AG08396 (cell line): Measurements from ENCODE around the gene AHNAK.
"Not testable (repeated sequence)": the region's sequence is repeated elsewhere in the genome, so short reads cannot be mapped to it uniquely, and the experiment has no call there.

Experiments
- DNase-seq: peaks from one replicate; pipeline ENCODE4 v3.0.0; 2012; ENCODE audit warnings: low spot score, mixed read lengths

The AHNAK gene

DNA sequence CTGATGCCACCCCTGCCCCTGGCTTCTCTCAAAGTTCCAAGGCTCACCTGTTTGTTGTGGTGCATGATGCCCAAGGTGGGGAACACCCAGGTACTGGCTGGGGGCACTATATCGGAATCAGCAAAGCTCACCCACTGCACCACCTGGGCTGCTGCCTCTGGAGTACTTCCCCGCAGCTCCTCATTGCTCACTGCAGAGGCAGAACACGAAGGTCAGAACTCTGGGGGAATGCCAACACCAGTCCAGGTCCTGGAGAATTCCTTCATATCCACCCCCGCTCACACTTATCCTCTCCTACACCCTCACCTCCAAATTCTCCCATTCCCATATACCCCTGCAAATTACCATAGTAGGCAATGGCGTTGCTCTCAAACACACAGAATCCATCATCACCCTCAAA is 24.9 kb upstream of the AHNAK start:
- not testable (repeated sequence) for DNase-seq

DNA sequence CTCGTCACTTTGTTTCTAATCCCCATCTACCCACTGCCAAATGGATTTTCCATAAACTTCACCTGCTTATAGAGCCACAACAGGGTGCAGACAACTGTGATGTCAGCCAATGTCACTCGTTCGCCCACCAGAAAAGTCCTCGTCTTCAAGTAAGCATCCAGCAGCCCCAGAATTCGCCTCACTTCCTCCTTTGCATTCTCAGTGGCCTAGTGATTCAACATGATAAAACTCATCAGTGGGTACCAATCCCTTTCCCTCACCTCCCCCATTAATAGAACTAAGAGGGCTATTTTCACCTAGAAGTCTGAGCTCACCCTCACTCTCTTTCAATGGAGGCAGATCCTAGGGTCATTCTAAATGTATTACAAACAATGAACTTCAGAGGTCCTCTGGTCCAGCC is 24.3 kb upstream of the AHNAK start:
- not testable (repeated sequence) for DNase-seq

DNA sequence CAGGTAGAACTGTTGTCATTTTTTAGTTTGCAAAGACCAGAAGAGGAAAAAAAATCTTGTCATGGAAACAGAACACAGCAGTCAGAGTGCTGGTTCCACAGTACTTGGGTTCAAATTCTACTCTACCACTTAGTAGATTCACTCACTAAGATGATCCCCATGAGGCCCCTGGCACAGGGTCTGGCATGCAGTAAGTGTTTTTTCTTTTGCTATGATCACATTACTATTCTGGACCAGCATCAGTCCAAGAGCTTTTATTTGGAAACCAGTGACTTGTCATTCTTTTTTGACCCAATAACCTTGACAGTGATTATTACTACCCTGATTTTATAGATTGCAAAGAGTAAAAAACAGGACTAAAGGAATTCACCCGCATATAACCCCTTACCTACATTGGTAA is 23.0 kb upstream of the AHNAK start:
- no peak for DNase-seq

DNA sequence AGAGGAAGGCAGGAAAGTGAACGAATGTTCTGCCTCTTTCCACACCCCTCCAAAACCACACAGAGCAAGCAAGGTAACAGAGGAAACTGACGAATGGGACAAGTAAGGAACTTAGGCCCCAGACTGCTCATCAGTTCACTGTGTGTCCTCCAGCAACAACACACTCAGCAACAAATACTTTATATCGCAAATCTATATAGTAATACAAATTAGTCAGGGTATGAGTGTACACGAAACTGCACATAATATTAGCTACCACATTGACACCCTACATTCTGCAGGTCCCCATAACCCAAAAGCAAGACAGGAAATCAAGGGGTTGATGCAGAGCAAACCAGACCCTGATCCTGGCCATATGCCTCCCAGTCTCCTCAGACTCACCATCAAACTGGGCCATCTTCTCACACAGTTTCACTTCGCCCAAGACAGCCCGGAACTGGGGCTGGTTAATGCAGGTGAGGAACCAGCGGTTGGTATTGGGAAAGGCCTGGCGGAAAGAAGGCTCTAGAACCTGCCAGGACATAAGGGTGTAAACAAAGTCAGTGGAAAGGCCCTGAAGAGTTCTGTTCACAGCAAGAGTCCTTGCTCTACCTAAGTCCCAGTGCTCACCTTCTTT is 20.5 kb upstream of the AHNAK start:
- DNase-seq = no peak

DNA sequence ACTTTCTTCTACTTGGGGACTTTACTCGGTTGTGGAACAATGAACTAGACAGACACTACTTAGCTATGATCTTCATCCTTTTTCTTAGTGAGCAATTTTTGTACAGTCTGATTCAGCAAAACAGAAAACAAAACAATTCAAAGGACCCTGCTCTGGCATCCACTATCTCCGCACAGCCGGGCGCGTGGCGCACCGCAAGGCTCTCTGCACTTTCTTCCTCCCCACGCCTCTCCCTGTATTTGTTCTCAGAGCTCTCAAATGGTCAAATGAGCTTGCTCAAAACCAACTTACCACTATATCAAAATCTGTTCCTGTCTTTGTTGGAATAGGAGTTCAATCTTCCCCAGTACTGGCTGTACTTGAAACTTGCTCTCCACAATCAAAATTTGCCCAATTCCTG is 19.6 kb upstream of the AHNAK start:
- no peak for DNase-seq

DNA sequence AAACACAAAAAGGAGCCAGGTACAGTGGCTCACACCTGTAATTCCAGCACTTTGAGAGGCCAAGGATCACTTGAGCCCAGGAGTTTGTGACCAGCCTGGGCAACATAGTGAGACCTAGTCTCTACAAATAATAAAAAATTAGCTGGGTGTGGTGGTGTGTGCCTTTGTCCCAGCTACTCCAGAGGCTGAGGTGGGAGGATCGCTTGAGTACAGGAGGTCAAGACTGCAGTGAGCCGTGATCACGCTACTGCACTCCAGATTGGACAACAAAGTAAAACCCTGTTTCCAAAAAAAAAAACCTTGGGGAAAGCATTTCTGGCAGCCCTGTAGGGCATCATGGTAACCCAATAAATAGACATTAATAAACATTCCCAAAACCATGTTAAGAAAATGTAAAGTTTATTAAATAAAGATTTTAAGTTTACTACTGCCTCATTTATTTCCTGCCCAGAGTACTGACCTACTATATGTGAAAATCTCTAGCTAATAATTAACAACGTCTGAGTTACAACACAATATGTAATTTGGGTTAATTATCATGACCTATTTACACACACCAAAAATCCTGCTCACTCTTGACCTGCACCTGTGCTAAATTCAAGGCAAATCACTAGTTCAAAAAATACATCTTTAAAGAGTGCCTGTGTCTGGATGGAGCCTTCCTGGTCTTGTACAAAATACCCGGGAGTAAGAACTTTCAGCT is 18.6 kb upstream of the AHNAK start:
- no peak for DNase-seq

DNA sequence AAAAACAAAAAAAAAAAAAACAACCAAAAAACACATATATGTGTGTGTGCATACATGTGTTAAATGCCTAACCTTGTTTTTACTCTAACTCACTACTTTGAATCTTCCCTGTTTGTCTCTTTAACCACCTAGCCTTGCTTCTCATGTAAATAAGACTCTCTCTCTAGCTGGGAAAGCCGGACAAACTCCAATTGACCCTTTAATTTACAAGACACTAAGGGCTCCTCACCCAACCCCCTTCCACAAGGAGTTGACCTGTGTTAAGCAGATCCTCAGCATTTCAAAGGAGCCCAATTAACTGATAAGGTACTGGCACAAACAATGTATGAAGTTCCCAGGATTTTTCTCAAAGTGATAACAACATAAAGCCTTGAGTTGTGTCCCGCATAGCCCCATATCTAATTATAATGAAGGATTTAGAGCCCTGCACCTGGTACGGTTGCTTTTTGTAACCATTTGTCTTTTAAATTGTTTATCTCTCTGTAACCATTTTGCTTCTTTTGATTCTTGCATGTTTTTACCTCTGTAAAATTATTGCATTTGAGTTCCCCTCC is 15.1 kb upstream of the AHNAK start:
- not testable (repeated sequence) for DNase-seq

DNA sequence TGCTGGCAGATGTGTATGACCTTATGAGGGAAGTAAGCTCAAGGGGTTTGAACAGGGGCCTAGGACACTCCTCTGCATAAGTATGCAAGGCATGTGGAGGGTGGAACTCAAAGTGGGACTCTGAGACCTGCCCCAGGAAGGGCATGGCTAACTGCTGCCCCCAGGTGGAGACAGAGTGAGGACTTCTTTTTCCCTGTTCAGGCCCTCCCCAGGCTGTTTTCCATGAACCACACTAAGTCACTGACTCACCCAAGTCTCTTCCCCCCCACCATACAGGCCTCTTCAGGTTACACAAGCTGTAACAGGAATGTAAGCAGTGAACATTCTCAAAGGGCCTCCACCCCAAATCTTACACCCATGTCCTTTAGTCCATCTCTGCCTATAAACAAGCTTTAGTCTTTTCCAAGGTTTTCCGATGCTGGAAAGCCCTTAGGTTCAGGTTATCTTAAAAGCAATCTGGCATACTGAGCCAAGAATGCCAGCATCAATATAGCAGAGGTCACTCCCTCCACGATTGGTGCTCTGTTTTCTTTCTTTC is 14.0 kb upstream of the AHNAK start:
- DNase-seq = peak; percentile 84

DNA sequence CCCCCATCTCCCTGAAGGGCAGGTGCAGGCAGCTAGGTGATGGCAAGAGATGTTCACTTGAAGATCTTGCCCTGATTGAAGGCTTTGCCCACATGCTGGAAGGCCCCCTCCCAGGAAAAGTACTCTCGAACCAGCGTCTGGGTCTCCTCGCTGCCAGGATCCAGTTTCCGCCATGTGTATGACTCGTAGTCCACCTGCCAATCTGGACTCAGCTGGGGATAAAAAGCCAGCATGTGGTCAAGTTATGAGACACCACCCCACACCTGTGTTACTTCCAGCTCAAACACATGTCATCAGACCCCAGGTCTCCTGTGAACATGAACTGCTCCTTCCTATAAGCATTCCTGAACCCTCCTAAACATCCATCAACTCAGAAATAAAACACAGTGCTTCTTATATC is 13.0 kb upstream of the AHNAK start:
- DNase-seq = not testable (repeated sequence)

DNA sequence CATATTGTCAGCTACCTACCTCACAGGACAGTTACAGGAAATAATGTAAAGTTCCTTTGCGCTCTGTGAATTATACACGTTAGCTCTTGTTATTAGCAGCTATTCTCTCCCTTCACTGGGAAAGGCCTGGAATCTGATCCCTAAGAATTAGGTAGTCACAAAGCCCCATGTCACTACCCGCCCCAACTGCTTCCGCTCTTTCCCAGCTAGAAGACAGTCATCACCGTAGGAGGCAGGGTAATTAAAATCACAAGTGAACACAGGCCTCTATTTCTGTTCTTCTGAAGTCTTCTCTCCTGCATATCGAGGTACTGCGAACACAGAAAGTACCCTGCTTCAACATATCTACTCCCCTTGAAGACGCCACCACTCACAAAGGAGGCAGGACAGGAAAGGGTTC is 12.6 kb upstream of the AHNAK start:
- no peak for DNase-seq

DNA sequence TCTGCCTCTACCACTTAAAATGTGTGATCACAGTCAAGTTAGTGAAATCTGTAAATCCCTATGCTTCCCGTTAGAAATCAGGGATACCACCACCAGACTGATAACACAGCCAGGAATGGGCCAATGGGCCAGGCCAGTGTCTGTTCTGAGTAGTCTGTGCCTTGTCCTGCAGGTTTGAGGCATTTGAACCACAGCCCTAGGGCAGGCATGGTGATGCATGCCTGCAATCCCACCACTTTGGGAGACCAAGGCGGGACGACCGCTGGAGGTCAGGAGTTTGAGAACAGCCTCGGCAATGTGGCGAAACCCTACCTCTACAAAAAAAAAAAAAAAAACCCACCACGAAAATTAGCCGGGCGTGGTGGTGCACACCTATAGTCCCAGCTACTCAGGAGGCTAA is 12.1 kb upstream of the AHNAK start:
- DNase-seq = no peak

DNA sequence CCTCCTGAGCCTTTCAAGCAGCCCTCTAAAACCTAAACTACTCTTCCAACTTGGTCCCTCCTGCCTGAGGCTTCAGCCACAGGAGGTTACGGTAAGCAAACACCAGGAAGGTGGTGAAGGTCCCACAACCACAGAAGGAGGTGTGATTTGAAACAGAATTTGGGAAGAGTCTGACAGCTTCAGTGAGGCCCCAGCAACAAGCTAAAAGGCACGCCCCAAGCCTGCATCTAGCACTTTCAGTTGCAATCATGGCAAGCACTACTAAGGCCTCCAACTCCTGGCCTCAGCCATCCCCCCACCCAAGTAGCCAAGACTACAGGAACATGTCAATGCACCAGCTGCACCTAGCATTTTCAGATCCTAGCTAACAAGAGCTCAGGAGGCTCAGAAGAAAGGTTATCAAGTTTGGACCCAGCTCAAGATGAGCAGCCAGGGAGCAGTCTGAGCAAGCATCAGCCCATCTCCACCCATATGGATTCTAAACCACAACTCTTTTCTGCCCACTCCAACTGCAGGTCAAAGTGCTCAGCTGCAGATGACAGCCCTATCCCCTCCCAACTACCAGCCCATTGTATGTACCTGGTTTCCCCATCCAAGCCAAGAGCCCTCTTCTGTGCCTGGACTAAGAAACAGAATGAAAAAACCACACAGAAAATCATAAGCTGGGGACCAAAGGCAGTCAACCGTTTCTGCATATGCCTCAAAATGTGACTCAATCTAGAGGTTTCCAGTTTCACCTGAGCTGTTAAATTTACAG is 10.4 kb upstream of the AHNAK start:
- no peak for DNase-seq

DNA sequence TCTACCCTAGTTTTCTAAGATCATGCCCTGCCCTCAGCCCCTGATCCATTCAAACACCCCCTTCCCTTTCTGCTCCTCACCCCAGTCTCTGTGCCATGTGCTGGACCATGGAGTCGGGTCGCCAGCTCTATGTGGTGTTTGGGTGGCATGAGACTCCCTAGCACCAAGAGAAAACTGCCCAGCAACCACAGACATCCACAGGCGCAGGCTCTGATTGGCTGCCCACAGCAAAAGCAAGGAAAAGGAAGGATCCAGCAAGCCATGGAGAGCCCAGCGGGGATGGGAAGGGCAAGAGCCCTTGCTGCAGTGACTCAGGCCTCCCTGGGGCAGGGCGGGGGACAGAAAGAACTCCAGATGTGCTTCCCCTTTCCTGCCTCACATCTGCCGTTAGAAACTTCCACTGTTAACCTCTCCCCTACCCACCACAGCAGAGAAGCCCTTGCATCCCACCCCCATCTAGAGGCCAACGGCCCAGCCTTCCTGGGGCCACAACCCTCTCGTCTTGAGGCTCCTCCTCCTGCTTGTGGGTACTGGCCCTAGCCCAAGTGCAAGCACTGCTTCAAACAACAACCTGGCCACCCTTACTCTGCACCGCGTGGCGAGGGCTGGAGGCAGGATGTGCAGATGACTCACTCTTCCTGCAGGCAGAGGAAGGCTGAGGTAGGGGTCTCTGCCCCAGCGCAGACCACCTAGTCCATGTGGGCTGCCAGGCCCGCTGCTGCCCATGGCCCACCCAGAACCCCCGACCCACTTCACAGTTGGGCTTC is 9.7 kb upstream of the AHNAK start:
- peak; percentile 95 for DNase-seq

DNA sequence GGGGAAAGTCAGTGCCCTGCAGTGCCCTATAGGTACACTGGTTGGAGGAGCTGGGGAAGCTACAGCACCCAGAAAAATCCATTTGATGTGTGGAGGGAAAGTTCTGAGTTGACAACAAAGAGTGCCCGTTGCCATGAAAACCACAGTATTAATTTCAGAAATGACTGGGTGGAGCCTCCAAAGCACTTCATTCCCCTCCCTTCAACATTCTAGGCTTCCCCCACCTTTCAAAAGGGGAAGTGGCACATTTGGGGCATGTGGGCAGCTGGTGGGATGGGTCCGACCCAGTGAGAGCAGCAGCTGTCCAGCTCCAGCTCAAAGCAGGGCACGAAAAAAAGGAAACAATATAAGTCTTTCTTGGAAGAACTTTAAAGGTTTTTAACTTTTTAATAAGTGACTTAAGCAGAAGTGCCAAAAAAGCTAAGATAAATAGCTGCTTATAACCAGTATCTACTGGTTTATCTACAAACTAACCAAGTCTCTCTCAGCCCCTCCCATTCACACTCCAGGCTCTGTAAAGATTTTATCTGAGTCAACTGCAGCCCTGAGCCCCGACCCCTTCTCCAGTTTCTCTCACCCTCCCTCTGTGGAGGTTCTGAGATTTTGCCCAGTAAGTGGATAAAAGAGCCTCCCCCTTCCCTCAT is 9.0 kb upstream of the AHNAK start:
- no peak for DNase-seq

DNA sequence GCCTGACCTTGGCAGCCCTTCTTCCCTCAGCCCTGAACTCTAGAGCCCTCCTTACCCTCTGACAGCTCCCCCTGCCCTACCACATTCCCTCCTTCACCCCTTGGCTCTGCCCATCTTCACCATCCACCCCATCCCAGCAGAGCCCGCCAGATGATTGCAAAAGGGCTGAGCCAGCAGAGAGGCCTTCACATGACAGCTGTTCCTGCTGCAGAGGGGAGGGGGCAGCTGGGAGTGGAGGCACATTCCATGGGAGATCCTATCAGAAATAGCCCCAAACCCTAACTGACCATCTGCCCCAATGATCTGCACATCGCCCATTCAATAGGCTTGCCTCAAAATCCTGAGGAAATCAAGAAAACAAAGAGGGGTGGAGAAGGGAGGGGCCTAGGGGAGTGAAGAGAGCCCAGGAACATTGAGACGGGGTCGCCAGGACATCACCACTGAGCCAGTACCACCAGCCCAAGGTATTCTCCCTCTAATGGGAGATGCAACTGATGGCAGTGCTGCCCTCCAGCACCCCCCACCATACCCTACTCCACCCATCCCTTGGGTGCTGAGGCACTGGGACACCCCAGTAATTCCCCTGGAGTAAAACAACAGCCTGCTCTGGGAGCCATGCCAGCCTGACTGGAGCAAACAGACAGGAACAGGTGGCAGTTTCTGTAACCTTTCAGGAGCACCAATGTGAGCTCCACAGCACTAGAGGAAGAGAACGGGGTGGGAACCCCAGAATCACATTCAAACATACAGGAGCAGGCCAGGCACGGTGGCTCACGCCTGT is 8.0 kb upstream of the AHNAK start:
- DNase-seq = no peak

DNA sequence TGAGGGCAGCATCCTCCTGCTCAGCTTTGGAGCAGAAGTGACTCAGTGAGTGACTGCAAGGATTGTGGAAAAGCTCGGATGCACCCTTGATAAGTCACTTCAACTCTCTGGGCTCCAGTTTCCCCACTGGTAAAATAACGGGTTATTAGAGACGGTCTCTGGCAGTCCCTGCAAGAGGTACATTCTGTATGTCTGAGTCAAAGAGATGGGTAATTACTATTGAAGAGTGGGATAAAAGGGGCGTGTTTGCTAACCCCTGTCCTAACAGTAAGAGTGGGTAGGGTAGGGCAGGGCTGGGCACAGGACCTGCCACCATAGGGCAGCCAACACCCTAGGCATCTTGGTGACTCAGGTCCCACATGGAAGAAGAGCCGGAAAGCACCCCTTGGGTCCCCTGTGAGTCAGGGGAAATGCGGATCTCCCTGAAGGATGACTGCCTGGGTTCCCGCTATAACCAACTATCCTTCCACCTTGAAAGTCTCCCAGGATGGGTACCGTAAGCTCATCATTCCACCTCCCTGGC is 7.3 kb upstream of the AHNAK start:
- peak; percentile 66 for DNase-seq

DNA sequence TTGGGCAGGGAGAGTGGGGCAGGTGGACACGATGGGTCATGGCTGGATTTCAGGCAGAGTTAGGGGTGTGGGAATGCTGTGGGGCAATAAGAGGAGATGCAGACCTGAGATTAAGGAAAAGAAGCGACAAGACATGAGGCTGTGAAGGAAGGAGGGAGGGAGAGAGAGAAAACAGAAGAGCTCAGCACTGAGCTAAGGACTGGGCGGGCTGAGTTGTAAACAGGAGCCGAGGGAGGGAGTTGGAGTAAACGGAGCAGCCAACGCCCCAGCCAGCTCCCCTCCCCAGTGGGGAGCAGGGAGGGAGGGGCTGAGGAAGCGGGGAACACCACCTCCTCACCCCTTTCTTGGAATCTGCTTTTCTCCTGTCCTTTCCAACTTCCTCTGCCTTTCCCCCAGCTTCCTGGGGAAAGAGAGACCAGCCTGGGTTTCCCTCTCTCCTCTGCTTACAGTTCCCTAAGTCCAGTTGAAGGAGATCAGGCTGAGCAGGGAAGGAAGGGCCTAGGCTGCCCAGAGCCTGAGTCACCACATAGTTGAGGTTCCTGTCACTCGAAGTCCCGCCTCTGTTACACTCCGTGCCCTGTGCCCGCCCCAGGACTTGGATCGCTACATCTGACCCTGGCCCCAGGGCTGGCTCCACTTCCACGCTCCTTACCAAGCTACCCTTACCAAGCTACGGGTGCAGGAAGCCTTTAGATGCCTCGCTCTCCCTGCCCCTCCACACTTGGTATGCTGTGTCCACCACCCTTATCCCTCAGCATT is 6.7 kb upstream of the AHNAK start:
- DNase-seq = peak; percentile 85

DNA sequence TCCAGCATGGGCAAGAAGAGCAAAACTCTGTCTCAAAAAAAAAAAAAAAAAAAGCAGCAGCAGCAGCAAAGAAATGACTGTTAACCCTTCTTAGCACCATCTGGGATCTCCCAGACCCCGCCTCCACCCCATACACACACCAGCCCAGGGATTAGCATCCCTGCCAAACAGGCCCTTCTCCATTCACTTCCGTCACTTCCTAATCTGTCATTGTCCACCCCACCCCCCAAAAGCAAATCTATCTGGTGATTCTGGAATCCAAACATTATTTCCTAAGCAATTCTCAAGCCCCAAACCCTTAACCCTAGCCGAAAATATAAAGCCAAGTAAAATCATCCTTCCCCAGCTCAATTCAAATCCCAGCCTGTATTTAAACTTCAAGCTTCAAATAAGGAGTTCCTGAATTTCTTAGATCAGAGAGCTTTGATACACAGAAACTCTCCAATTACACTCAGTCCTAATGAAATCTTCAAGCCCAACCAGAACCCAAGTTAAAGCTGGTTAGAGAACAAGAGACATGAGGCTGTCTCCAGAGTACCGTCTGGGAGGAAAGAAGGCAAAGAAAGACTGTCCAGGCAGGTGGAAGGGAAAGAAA is 6.0 kb upstream of the AHNAK start:
- DNase-seq = peak; percentile 49

DNA sequence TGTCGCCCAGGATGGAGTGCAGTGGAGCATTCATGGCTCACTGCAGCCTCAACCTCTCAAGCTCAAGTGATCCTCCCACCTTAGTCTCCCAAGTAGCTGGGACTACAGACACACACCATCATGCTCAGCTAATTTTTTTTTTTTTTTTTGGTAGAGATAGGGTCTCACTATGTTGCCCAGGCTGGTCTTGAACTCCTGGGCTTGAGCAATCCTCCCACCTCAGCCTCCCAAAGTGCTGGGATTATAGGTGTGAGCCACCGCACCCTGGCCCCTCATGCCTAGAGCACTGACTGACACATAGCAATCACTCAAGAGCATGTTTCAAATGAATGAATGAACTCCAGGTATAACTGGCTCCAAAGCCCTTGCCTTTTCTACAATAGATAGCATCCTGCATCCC is 3.9 kb upstream of the AHNAK start:
- not testable (repeated sequence) for DNase-seq
